HG03025 (cell line): ENCODE results near the gene DEPDC5.

Experiments
- ATAC-seq: cut with Tn5 transposase; IDR thresholded peaks from one replicate; pipeline ENCODE4 v1.9.1; 2021; ENCODE audit warnings: mild to moderate bottlenecking, moderate library complexity; ENCODE audit not compliant: unreplicated experiment, low FRiP score

DEPDC5 gene

DNA sequence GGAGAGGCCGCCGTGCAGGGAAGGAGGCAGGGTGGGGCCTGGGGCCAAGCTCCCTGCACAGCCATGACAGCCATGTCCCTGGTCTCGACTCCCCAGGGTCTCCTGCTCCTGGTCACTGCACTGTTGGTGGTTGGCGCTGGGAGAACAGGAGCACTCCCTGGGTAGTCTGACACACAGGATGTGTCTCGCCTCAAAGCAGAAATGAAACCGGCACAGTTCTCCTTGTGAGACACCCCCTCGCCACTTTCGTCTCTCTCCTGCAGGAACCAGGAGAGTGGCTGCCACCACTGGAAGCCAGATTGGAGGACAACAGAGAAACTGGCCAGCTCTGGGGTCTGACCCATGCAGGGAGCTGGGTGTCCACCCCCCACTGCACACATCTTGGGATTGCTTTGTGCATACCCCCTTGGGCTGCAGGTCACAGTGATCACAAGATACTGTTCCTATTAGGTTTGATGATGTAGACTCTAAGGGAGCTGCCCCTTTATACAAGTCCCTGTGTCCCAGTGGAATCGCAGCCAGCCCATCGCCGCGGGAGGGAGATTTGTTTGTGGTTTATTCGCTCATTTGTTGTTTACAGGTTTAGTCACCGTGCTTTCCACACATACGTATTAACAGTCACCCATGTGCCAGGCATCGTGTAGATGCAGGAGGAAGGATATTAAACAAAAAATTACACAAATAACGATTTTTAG lies 163.6 kb downstream of the DEPDC5 start:
- no peak for ATAC-seq

DNA sequence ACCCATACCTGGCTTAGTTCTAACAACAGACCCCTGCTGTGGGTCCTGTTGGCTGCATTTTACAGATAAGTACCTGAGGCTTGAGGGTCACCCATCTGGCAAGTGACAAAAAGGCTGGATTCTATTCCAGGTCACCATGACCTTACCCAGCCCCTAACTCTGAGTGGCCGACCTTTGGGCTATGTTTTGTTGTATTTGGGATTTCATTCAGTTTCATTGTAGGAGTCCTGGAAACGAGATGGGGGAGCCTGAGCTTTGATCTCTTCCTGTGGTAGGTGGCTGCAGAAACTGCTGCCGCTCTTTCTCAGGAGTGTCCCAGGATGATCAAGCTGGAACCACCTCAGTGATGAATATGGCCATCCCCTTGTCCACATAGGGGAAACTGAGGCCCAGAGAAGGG lies 165.9 kb downstream of the DEPDC5 start:
- no peak for ATAC-seq

DNA sequence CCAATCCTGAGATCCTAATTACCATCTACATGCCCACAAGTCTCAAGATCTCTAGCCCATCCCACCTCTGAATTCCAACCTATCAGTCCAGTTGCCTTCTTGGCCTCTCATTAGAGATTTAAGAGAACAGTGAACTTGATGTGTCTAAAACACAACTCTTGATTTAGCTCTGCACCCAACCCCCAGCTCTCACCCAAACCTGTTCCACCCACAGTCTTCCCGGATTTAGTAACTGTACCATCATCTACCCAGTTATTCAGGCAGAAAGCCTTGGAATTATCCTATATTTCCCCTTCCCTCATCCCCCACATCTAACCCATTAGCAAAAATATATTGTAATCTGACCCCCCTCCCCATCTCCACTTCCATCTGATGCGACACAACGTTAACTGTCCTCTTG lies 166.5 kb downstream of the DEPDC5 start:
- no peak for ATAC-seq

DNA sequence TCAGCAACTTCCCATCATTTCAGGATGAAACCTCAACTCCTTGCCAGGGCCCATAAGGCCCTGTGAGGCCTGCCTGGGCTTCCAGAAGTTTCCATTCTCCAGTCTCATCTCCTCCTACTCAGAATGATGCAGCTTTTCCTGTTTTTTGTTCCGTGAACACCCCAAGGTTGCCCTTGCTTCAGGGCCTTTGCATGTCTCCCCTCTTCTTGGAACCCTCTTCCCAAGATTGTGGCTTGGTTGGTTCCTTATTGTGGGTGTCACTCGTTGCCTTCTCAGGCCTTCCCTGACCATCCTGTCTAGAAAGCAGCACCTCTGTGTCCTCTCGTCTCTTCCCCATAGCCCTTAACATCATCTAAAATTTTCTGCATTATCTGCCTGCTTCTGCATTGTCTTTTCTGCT lies 167.3 kb downstream of the DEPDC5 start:
- no peak for ATAC-seq

DNA sequence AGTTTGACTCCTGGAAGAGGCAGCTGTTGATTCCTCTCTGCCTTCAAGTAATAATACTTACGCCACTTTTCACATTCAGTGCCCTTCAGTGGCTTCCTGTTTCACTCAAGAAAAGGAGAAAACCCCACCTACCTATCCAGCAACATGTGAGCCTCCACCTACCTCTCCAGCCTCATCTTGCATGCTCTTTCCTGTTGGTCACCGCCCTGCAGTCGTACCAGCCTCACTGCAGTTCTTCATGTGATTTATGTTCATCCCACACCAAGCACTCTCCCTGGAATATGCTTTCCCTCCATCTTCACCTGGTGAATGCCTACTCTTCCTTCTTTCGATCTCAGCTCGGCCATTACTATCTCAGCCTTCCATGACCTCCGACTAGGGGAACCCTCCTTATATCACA lies 168.7 kb downstream of the DEPDC5 start:
- ATAC-seq: no peak

DNA sequence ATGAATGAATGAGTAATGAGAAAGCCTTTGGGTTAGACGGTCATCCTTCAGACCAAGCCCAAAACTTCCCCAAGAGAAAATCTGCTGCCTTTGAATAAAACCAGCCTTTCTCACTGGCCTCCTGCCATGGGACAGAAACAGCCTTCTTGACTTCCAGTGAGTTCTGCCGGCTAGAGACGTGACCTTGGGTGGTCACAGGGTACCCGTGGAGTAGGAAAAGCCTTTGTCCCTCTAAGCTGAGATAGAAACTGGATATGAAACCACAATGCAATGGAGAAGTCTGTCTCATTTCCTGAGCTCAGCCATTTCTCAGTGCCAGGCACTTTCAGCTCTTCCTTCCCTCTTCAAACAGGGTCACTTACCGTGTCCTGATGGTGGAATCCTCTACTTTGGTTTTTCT lies 169.3 kb downstream of the DEPDC5 start:
- no peak for ATAC-seq

DNA sequence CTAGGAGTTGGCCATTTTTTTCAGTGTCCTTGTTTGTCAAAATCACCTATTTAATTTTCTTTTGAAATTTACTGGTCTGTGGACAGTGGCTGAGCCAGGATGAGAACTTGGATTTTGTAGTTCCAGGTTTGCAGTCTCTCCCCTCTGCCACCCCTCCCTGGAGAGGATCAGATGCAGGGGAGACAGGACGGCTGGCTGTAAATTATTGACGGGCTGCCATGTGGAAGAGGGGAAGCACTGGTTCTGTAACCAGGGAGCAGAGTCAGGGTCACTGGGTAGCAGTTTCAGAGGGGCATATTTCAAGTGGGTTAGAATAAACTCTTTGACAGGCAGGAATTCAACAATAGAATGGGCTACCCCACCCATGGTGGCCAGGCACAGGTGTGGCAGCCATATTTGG lies 169.9 kb downstream of the DEPDC5 start:
- no peak for ATAC-seq

DNA sequence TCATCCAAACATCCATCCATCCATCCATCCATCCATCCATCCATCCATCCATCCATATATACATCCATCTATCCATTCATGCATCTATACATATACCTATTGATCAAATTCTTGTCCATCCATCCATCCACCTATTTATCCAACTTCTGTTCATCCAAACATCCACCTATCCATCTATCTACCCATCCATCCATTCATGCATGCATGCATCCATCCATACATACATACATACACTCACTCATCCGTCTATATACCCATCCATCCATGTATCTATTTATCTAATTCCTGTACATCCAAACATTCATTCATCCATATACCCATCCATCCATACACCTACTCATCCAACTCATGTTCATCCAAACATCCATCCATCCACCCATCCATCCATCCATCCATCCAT lies 171.2 kb downstream of the DEPDC5 start:
- no peak for ATAC-seq

DNA sequence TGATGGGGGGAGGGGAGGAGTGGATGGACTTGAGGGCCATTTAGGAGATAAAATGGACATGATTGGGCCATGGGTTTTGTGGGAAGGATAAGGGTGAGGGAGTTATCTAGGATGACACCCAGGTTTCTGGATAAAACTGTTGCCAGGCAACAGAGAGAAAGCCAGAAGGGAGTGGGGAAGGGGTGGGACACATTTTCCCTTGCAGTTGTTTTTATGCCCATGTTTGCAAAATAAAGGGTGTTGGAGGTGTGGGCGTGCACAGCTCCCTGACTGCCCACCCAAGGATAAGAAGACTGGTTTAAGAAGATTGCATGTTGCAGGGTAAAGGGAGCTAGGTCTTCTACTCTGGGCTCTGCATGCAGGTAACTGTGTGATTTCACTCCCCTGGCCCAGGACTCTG lies 172.2 kb downstream of the DEPDC5 start:
- ATAC-seq: no peak

DNA sequence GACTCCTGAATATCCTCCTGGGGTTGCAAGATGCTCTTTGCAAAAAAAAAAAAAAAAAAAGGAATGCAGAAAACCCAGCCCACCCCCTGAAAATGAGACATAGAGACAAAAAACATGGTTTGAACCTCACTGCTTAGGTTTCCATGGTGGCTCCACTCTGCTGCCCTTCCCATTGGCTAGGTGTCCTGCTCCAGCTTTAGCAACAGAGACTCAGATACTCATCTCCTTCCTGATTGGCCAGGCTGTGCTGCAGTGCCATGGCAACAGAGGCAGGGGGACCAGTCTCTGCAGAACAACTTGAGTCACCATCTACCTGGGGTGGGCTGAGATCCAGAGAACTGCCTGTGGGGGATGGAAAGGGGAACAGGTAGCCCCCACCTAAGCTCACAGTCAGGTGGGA lies 173.2 kb downstream of the DEPDC5 start:
- no peak for ATAC-seq

DNA sequence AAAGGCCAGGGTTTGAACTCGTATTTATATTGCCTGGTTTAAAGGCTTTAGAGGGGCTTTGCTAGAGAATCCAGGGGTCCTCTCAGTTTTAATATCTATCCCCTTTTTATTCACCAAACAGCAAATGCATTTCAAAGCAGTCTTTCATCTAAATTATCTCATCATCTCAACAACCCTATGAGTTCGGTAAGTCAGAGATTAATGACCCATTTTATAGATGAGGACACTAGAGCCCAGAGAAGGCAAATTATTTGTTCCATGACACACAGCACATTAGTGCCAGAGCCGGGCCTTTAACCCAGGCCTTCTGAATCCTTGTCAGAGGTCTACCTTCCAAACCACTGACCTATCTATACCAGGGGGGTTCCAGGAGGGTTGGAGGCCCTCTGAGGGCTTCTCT lies 173.7 kb downstream of the DEPDC5 start:
- no peak for ATAC-seq

DNA sequence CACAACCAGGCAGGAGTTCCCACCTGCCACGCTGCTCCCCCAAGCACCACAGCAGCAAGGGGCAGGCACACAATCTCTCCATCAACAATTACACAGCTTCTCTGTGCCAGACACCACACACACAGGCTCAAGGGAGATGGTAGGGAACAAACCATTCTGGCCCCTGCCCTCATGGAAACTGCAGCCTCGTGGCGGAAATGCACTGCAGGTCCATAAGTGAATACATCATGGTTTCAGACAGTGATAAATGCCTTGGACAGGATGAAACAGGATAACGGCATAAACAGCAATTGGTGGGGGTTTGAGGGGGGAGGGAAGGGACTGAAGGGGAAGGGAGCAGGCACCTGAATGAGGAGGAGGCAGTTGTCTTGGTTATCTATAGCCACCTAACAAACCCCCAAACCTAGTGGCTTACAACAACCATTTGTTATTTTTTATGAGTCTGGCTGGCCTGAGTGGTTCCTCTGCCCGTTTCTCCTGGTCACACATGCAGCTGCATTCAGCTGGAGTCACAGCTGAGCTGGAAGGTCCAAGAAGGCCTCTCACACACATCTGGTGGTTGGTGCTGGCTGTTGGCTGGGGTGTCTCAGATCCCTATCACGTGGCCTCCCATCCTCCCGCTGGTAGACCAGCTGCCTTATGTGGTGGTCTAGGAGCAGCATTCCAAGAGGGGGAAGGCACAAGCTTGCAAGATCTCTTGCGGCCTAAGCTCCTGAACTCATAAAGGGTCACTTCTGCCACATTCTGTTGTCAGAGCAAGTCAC lies 175.5 kb downstream of the DEPDC5 start:
- no peak for ATAC-seq

DNA sequence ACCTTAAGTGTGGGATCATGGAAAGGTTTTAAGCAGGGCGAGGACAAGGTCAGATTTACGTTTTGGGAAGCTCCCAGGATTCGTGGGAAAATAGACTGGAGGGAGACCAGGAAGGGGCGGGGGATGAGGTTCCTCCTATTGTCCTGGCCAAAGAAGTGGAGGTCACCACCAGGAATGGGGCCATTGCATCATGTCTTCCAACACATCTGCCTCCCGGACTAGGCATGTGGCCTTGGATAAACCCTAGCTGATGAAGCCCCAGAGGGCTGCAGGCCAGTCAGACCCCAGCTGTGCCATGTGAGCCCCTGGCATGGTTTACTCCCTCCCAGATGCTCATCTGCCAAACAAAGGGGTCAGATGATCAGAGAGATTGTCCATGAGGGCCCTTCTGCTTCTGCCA lies 179.0 kb downstream of the DEPDC5 start:
- no peak for ATAC-seq

DNA sequence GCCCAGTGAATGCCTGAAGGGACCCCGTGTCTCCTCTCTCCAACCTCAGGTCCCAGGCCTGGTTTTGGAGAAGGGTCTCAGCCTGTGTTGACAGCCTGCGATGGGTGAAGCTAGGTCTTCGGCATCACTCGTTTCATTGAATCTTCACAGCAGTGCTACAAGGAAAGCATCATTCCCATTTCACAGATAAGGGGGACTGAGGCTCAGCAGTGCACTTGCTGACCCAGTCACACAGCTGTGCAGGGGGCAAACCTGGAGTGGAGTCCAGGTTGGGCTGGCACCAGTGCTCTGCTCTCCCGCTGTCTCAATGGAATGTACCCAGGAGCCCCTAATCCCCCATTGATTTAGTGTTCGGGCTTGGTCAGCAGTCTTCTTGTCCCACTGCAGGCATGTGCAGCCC lies 179.6 kb downstream of the DEPDC5 start:
- no peak for ATAC-seq

DNA sequence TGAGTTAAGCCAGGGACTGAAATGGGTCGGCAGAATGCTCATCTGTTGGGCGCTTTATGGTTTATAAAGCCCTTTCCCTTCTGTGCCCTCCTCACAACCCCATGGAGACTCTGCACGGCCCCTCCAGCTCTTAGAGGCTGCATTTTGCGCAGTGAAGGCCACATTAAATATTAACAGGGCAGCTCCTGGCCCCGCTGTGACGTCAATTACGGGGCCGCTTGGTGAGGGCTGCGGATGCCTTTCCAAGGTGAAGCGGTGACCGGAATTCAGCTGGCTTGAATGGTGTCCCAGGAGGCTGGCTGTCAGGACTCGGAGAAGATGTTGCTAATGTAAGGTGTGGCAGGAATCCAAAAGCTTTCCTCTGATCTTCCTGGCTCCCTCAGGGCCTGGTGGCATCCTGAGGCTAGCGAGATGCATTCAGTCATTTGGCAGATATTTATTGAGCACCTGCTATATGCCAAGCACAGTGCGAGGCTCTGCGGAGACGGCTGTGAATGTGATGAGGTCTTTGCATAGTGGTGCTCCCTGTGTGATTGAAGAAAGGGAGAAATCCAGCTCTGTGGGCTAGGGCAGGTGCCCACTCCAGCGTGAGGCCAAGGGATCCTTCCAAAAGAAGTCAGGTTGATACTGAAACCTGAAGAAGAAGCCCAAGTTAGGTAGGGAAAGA lies 180.1 kb downstream of the DEPDC5 start:
- ATAC-seq: no peak

DNA sequence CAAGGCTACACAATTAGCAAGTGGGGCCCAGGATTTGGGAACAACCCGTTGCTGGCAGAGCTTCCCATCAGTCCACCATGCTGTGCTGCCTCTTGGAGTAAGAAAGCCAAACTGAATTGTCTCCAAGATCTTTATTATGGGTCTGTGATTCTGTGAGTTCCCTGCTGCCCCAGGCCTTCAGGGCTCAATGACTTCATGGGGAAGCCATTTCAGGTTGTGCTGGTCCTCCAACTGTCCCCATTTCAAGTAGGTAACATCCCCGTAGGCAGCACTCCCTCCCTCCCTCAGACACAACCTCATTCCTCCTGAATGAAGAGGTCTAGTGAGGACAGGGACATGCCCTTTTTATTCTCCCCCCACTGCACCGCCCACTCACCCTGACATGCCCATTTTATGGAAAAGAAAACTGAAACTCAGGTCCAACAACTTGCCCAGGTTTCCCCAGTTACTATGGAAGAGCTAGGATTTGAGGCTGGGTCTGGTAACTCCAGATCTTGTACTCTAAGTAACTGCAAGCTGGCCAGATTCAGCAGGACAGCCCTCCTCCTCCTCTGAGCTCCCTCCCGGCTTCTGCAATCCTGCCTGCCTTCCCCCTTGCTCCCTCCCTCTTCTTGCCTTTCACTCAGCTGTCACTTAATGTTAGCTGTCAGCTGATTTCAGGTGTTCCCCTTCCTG lies 182.3 kb downstream of the DEPDC5 start:
- no peak for ATAC-seq

DNA sequence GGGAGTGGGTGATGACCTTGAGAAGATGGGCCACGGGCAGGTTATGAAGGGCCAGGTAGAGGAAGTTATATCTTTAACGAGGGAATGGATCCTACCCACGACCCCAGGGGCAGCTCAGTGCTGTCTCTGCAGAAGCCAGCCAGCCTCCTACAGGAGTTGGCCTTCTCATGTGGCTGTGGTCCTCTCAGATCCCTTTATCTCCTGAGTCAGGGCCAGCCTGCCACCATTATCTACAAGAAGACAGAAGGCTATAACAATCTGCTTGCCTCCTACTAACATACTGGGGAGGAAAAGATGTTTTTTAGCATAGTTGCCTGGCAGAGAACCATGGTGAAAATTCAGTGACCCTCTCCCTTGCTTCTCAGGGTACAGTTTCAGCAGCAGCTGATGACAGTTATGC lies 183.5 kb downstream of the DEPDC5 start:
- no peak for ATAC-seq

DNA sequence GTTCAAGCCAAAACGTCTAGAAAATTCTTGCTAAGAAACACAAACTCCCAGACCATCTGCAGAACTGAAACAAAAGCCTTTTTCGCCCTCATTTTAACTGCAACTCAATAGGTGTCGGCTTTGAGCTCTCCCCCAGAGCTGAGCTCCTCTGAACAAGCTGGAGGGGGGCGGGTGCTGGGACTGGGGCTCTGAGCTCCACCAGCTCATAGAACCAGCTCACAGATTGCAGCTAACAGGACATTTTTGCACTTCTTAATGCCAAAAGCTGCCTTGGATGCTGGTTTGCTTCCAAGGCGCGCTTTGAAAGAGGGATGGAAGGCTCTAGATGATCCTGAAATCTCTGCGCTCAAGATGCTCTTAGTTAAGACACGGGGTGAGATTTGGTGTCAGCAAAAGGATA lies 184.5 kb downstream of the DEPDC5 start:
- ATAC-seq: no peak

DNA sequence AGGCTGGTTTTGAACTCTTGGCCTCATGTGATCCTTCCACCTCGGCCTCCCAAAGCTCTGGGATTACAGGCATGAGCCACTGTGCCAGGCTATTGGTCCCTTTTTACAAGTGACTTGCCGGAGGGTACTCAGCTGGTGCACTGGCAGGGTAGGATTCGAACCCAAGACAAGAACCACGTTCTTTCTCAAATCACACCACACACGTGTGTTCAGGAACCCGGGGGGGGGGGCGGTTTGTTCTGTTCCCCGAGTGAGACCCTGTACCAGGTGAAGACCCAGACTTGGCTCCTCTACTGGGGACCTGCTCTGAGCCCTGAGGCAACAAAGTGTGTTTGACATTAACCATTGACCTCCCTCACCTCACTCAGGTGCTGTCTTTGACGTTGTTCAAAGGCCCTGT lies 186.7 kb downstream of the DEPDC5 start:
- ATAC-seq: no peak

DNA sequence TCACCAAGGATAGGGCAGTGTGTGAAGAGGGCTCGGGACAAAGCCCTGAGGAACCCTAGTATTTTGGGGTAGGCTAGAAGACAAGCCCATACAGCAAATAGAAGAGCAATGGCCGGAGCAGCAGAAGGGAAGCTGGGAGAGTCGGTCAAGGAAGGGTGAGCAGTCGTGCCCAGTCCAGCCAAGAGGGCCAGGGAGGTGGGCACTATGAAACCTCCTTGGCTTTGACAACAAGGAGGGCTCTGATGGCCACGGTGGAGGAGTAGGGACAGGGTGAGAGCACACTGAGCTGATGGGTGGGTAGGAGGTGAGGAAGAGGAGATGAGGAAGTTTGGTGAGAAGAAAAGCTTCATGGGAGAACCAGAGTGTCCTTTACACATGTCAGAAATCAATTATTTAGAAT lies 188.3 kb downstream of the DEPDC5 start:
- no peak for ATAC-seq
